Measurements from ENCODE around the gene ABLIM1. TPM values are rescaled to one million over a fixed set of nuclear protein-coding genes. Genes with fewer than 3 reads are reported as not detected.

The ABLIM1 gene
- total RNA-seq, 1 experiment from 2014 or later: 79.3 TPM

- Histone ChIP-seq H3K4me1 (no peaks in the 10 kb centered on the region), H3K36me3 (ENCODE audit: control insufficient read depth, insufficient read depth, low read length) (peaks cover 2% of the 10 kb centered on the region; the same call in 1 of the 2 replicates), H3K27me3 (replicated peaks; ENCODE audit: control insufficient read depth, insufficient read depth, low read length) (no peaks in the 10 kb centered on the region), H3K4me3 (ENCODE audit: low read depth, low read length) (no peak overlapping the region), H3K9me3 (no peaks in the 10 kb centered on the region)
- CTCF ChIA-PET: no interaction called here
- Mint-ChIP-seq H3K4me3 (ENCODE audit: unreplicated experiment) (no peak overlapping the region), H3K9me3 (ENCODE audit: unreplicated experiment) (no peaks in the 10 kb centered on the region), H3K4me1 (ENCODE audit: low read depth, unreplicated experiment) (peaks cover 2% of the 10 kb centered on the region), H3K27ac (ENCODE audit: unreplicated experiment) (no peak overlapping the region), H3K27me3 (ENCODE audit: insufficient read depth, unreplicated experiment) (no peaks in the 10 kb centered on the region), H3K36me3 (ENCODE audit: insufficient read depth, unreplicated experiment) (peaks cover 15% of the 10 kb centered on the region)
- POLR2A ChIA-PET: no interaction called here
- intact Hi-C loops (cut with micrococcal nuclease; ENCODE audit: unreplicated experiment): loop anchor here (10.0 kb wide), 1 partner anchor 395 kb away; no protein-coding TSS in a partner anchor
- no peak for DNase-seq
- no peak for TF ChIP-seq CTCF (IDR thresholded peaks at IDR 0.05; ENCODE audit: insufficient read depth in 1 of 2, low read depth in 1 of 2, low read length in 1 of 2, severe bottlenecking in 1 of 2, unreplicated experiment in 1 of 2)
- no TSS peak for BruUV-seq (replicated peaks)
These were observed 178.8 kb downstream of the ABLIM1 start for GRCh38 chr10:114479307-114479706.

GRCh38 chr10:114478281-114478680, 179.8 kb downstream of the ABLIM1 start:
- no peak overlapping the region for H3K4me3 ChIP-seq (ENCODE audit: low read depth, low read length)
- Mint-ChIP-seq H3K36me3 (ENCODE audit: insufficient read depth, unreplicated experiment) (peaks cover 17% of the 10 kb centered on the region), H3K27ac (ENCODE audit: unreplicated experiment) (no peak overlapping the region), H3K27me3 (ENCODE audit: insufficient read depth, unreplicated experiment) (no peaks in the 10 kb centered on the region), H3K4me3 (ENCODE audit: unreplicated experiment) (no peak overlapping the region), H3K4me1 (ENCODE audit: low read depth, unreplicated experiment) (peaks cover 7% of the 10 kb centered on the region), H3K9me3 (ENCODE audit: unreplicated experiment) (no peaks in the 10 kb centered on the region)
- intact Hi-C loops (cut with micrococcal nuclease; ENCODE audit: unreplicated experiment): loop anchor here (10.0 kb wide), 1 partner anchor 397 kb away; no protein-coding TSS in a partner anchor
- no peaks in the 10 kb centered on the region for H3K4me1 ChIP-seq
- H3K27me3 ChIP-seq (replicated peaks; ENCODE audit: control insufficient read depth, insufficient read depth, low read length): no peaks in the 10 kb centered on the region
- H3K9me3 ChIP-seq: no peaks in the 10 kb centered on the region
- ChIA-PET POLR2A (no interaction called here), CTCF (no interaction called here)
- peaks cover 2% of the 10 kb centered on the region; the same call in 1 of the 2 replicates for H3K36me3 ChIP-seq (ENCODE audit: control insufficient read depth, insufficient read depth, low read length)
- TF ChIP-seq CTCF (IDR thresholded peaks at IDR 0.05; ENCODE audit: insufficient read depth in 1 of 2, low read depth in 1 of 2, low read length in 1 of 2, severe bottlenecking in 1 of 2, unreplicated experiment in 1 of 2): no peak
- BruUV-seq (replicated peaks): no TSS peak
- DNase-seq: no peak

GRCh38 chr10:114477285-114477684, 180.8 kb downstream of the ABLIM1 start:
- CTCF ChIA-PET: no interaction called here
- no peak overlapping the region for H3K27ac Mint-ChIP-seq (ENCODE audit: unreplicated experiment)
- peaks cover 2% of the 10 kb centered on the region; the same call in 1 of the 2 replicates for H3K36me3 ChIP-seq (ENCODE audit: control insufficient read depth, insufficient read depth, low read length)
- H3K4me1 ChIP-seq: peaks cover 3% of the 10 kb centered on the region; the same call in 1 of the 2 replicates
- POLR2A ChIA-PET: no interaction called here
- H3K9me3 ChIP-seq: no peaks in the 10 kb centered on the region
- peaks cover 17% of the 10 kb centered on the region for H3K36me3 Mint-ChIP-seq (ENCODE audit: insufficient read depth, unreplicated experiment)
- no peaks in the 10 kb centered on the region for H3K27me3 Mint-ChIP-seq (ENCODE audit: insufficient read depth, unreplicated experiment)
- H3K4me1 Mint-ChIP-seq (ENCODE audit: low read depth, unreplicated experiment): peaks cover 7% of the 10 kb centered on the region
- TF ChIP-seq CTCF (IDR thresholded peaks at IDR 0.05; ENCODE audit: insufficient read depth in 1 of 2, low read depth in 1 of 2, low read length in 1 of 2, severe bottlenecking in 1 of 2, unreplicated experiment in 1 of 2): no peak
- intact Hi-C loops (cut with micrococcal nuclease; ENCODE audit: unreplicated experiment): loop anchor here (10.0 kb wide), 1 partner anchor 398 kb away; no protein-coding TSS in a partner anchor
- H3K9me3 Mint-ChIP-seq (ENCODE audit: unreplicated experiment): no peaks in the 10 kb centered on the region
- no peak overlapping the region for H3K4me3 Mint-ChIP-seq (ENCODE audit: unreplicated experiment)
- no peak for DNase-seq
- H3K4me3 ChIP-seq (ENCODE audit: low read depth, low read length): no peak overlapping the region
- H3K27me3 ChIP-seq (replicated peaks; ENCODE audit: control insufficient read depth, insufficient read depth, low read length): no peaks in the 10 kb centered on the region
- no TSS peak for BruUV-seq (replicated peaks)
